Thoracic aorta (tissue), 2 donors: ENCODE data around the gene DDX46. TPM values are rescaled to one million over a fixed set of nuclear protein-coding genes. Genes with fewer than 3 reads are reported as not detected.
A peak's percentile ranks its signal among the peaks of the same experiment; 100 is the strongest.

Source experiments
- ATAC-seq: fragments of 150-250 bp; one replicate; pipeline ENCODE4 v1.8.0; 2017; ENCODE audit warnings: low read depth; ENCODE audit not compliant: insufficient number of reproducible peaks, low FRiP score
- DNase-seq: peaks from one replicate; pipeline ENCODE4 v3.0.0-alpha.2; 2020; ENCODE audit warnings: low spot score
- H3K27ac ChIP-seq, 2 donors: fragments of 200-600 bp; sonication (generic); 1 replicate in 1 of 2; 2 replicates in 1 of 2; pipeline ENCODE4 v1.5.1; 2016; ENCODE audit warnings: mild to moderate bottlenecking in 2 of 2, moderate library complexity in 2 of 2
- H3K27me3 ChIP-seq: fragments of 200-600 bp; sonication (generic); replicated peaks from 2 replicates; pipeline ENCODE4 v1.6.0; 2016; ENCODE audit warnings: mild to moderate bottlenecking; ENCODE audit not compliant: insufficient read depth
- H3K36me3 ChIP-seq: fragments of 200-600 bp; sonication (generic); one replicate; pipeline ENCODE4 v1.5.1; 2016
- H3K4me1 ChIP-seq, 2 donors: fragments of 200-600 bp; sonication (generic); 1 replicate in 1 of 2; 2 replicates in 1 of 2; pipeline versions ENCODE4 v1.5.1 to v1.6.0; 2016; ENCODE audit warnings: low read depth in 2 of 2, mild to moderate bottlenecking in 1 of 2; ENCODE audit not compliant: control insufficient read depth in 1 of 2
- H3K4me3 ChIP-seq: fragments of 200-600 bp; sonication (generic); 2 replicates; pipeline ENCODE4 v1.5.1; 2016; ENCODE audit warnings: mild to moderate bottlenecking
- H3K9me3 ChIP-seq: fragments of 200-600 bp; sonication (generic); 2 replicates; pipeline ENCODE4 v1.5.1; 2016
- CTCF ChIP-seq: fragments of 200-600 bp; sonication (generic); IDR thresholded peaks from one replicate; pipeline ENCODE4 v1.5.1; 2019; ENCODE audit warnings: antibody characterized with exemption
- total RNA-seq, 2 donors: library from RNA; depleted of rRNA; stranded (reverse); fragments of >200 nt; gene quantifications; one replicate each; pipeline versions ENCODE4 v1.1.0 to v1.2.3, GENCODE V29; 2016

The DDX46 gene
- total RNA-seq, 2 donors from 2014 or later, result 27.1 to 59.2 TPM

GRCh38 chr5:134873987-134874830 lies 115.6 kb downstream of the DDX46 start, which contains the start of gene TXNDC15:
TXNDC15 (plus strand) TSS chr5:134874371; CDS start chr5:134874428, 57 bp downstream.
- Histone ChIP-seq H3K36me3 (no peaks in the 10 kb centered on the region), H3K9me3 (no peaks in the 10 kb centered on the region), H3K27ac (peak within 1 kb of the TSS; percentile 90 to 96), H3K4me1 (peaks cover 14 to 24% of the 10 kb centered on the region in 2 donors), H3K4me3 (peak within 1 kb of the TSS; percentile 93), H3K27me3 (no peaks in the 10 kb centered on the region)
- no peak for TF ChIP-seq CTCF
- peak; percentile 59 for DNase-seq
- ATAC-seq, result peak; percentile 89

- no peak for TF ChIP-seq CTCF
These were observed 116.5 kb downstream of the DDX46 start for GRCh38 chr5:134874831-134875655.

GRCh38 chr5:134877159-134877558 lies 118.6 kb downstream of the DDX46 start:
- Histone ChIP-seq H3K4me3 (no peak overlapping the region), H3K27ac (no peak overlapping the region), H3K9me3 (no peaks in the 10 kb centered on the region), H3K27me3 (no peaks in the 10 kb centered on the region), H3K36me3 (no peaks in the 10 kb centered on the region), H3K4me1 (peaks cover 14 to 24% of the 10 kb centered on the region in 2 donors)
- DNase-seq (no peak), ATAC-seq (no peak)
- no peak for TF ChIP-seq CTCF

More at GRCh38 chr5:134874831-134875655, 116.5 kb downstream of the DDX46 start:
- H3K36me3 ChIP-seq, result no peaks in the 10 kb centered on the region
- DNase-seq (no peak), ATAC-seq (peak; percentile 59)
- H3K27ac ChIP-seq, result peak overlapping the region; percentile 90 to 96
- peaks cover 14 to 24% of the 10 kb centered on the region in 2 donors for H3K4me1 ChIP-seq
- peak overlapping the region; percentile 93 for H3K4me3 ChIP-seq
- H3K27me3 ChIP-seq, result no peaks in the 10 kb centered on the region
- H3K9me3 ChIP-seq, result no peaks in the 10 kb centered on the region

- no peaks in the 10 kb centered on the region for H3K36me3 ChIP-seq
- H3K4me3 ChIP-seq, result no peak overlapping the region
- ATAC-seq (no peak), DNase-seq (no peak)
- H3K27me3 ChIP-seq, result no peaks in the 10 kb centered on the region
- no peaks in the 10 kb centered on the region for H3K9me3 ChIP-seq
- TF ChIP-seq CTCF, result no peak
- no peak overlapping the region for H3K27ac ChIP-seq
- H3K4me1 ChIP-seq, result peaks cover 13 to 23% of the 10 kb centered on the region in 2 donors
These were observed 119.8 kb downstream of the DDX46 start for GRCh38 chr5:134878403-134878802.

- H3K4me3 ChIP-seq, result no peak overlapping the region
- H3K9me3 ChIP-seq, result no peaks in the 10 kb centered on the region
- no peaks in the 10 kb centered on the region for H3K27me3 ChIP-seq
- H3K4me1 ChIP-seq, result peaks cover 8 to 17% of the 10 kb centered on the region in 2 donors
- ATAC-seq, result no peak
- H3K27ac ChIP-seq, result no peak overlapping the region
- DNase-seq, result no peak
- H3K36me3 ChIP-seq, result no peaks in the 10 kb centered on the region
- no peak for TF ChIP-seq CTCF
These were observed 120.9 kb downstream of the DDX46 start for GRCh38 chr5:134879456-134879855.
